Measurements from ENCODE around the gene ETV3.
"Not testable (repeated sequence)": the region's sequence is repeated elsewhere in the genome, so short reads cannot be mapped to it uniquely, and the experiment has no call there.

Gene ETV3

GRCh38 chr1:157138220-157139051 is at the start of gene ETV3:
ETV3 (minus strand) TSS chr1:157138395; CDS start chr1:157136352, 2,043 bp downstream.
- DNase-seq (ENCODE audit: low read depth): peak; percentile 80

GRCh38 chr1:157186281-157186992 is 48.2 kb upstream of the ETV3 start:
- DNase-seq (ENCODE audit: low read depth): no peak

- DNase-seq (ENCODE audit: low read depth): no peak
Measured at GRCh38 chr1:157183870-157184269, 45.7 kb upstream of the ETV3 start.

GRCh38 chr1:157182371-157182770 is 44.2 kb upstream of the ETV3 start:
- not testable (repeated sequence) for DNase-seq (ENCODE audit: low read depth)

- DNase-seq (ENCODE audit: low read depth): no peak
Measured at GRCh38 chr1:157181790-157182189, 43.6 kb upstream of the ETV3 start.

GRCh38 chr1:157181258-157181657 is 43.1 kb upstream of the ETV3 start:
- no peak for DNase-seq (ENCODE audit: low read depth)

GRCh38 chr1:157178490-157178889 is 40.3 kb upstream of the ETV3 start:
- no peak for DNase-seq (ENCODE audit: low read depth)

GRCh38 chr1:157177733-157178394 is 39.7 kb upstream of the ETV3 start:
- DNase-seq (ENCODE audit: low read depth): no peak

GRCh38 chr1:157176591-157177121 is 38.5 kb upstream of the ETV3 start:
- DNase-seq (ENCODE audit: low read depth): no peak

- no peak for DNase-seq (ENCODE audit: low read depth)
Measured at GRCh38 chr1:157176016-157176415, 37.8 kb upstream of the ETV3 start.

GRCh38 chr1:157173900-157174410 is 35.8 kb upstream of the ETV3 start:
- no peak for DNase-seq (ENCODE audit: low read depth)

GRCh38 chr1:157173241-157173640 is 35.0 kb upstream of the ETV3 start:
- DNase-seq (ENCODE audit: low read depth): not testable (repeated sequence)

- DNase-seq (ENCODE audit: low read depth): not testable (repeated sequence)
Measured at GRCh38 chr1:157172591-157172990, 34.4 kb upstream of the ETV3 start.

GRCh38 chr1:157171903-157172503 is 33.8 kb upstream of the ETV3 start:
- not testable (repeated sequence) for DNase-seq (ENCODE audit: low read depth)

GRCh38 chr1:157170677-157171515 is 32.7 kb upstream of the ETV3 start:
- no peak for DNase-seq (ENCODE audit: low read depth)

- no peak for DNase-seq (ENCODE audit: low read depth)
Measured at GRCh38 chr1:157168015-157168414, 29.8 kb upstream of the ETV3 start.

- no peak for DNase-seq (ENCODE audit: low read depth)
Measured at GRCh38 chr1:157167437-157167836, 29.2 kb upstream of the ETV3 start.

- DNase-seq (ENCODE audit: low read depth): no peak
Measured at GRCh38 chr1:157166590-157166989, 28.4 kb upstream of the ETV3 start.

GRCh38 chr1:157163273-157164127 is 25.3 kb upstream of the ETV3 start:
- peak; percentile 59 for DNase-seq (ENCODE audit: low read depth)

GRCh38 chr1:157162345-157162744 is 24.1 kb upstream of the ETV3 start:
- no peak for DNase-seq (ENCODE audit: low read depth)
